Measurements from ENCODE around the gene AKR1C2. TPM values are rescaled to one million over a fixed set of nuclear protein-coding genes. Genes with fewer than 3 reads are reported as not detected.
A peak's percentile ranks its signal among the peaks of the same experiment; 100 is the strongest.
"Not testable (repeated sequence)": the region's sequence is repeated elsewhere in the genome, so short reads cannot be mapped to it uniquely, and the experiment has no call there.

Gene AKR1C2
- total and polyA plus RNA-seq, 4 donors = 44.7 to 121 (median 53.8) TPM

DNA sequence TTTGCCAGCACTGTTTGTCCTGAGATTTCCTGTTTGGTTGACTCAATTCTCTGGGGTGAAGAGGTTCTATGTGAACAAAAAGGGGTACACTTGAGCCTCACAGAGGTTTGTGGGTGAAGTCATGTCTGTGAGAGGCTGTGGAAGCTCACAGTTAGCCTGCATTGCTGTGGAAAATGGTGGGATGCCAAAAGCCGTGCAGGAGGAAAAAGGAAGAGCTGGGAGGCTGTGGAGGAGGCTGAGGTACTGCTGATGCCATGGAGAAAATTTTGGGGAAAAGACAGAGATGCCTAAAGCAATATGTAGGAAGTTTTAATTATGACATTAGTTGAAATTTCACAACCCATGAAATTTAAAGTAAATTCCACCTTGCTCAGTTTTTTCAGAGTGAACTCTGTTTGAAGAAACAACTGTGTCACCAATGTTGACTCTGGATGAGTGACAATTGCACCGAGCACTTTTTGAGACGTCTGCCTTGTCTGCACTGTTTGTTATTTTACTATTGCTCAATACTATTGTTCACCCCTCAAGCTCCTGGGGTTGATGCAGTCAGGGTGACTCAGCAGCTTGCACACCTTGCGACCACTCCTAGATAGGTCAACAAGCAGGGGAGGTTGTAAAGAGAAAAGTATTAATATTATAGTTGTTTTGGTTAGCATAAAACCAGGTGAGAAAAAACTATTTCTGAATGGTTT, 5.3 kb upstream of the AKR1C2 start:
- H3K9me3 ChIP-seq (ENCODE audit: control insufficient read depth, low read length); H3K36me3 ChIP-seq (ENCODE audit: control insufficient read depth in 1 of 2, insufficient read depth in 2 of 2, low read length in 1 of 2); H3K4me1 ChIP-seq (ENCODE audit: control insufficient read depth in 1 of 2, insufficient read depth in 2 of 2, low read length in 2 of 2); H3K27me3 ChIP-seq (ENCODE audit: control insufficient read depth in 1 of 2, insufficient read depth in 2 of 2, low read length in 1 of 2); ATAC-seq (ENCODE audit: low FRiP score); H3K27ac ChIP-seq (ENCODE audit: low read depth in 1 of 2, low read length in 2 of 2); H3K4me3 ChIP-seq (ENCODE audit: low read length in 2 of 2); DNase-seq; intact Hi-C loops (cut with DNase I): not testable (repeated sequence)
- 36 to 37% methylated on average over 4 of the region's 4 CpGs for WGBS, 2 donors

DNA sequence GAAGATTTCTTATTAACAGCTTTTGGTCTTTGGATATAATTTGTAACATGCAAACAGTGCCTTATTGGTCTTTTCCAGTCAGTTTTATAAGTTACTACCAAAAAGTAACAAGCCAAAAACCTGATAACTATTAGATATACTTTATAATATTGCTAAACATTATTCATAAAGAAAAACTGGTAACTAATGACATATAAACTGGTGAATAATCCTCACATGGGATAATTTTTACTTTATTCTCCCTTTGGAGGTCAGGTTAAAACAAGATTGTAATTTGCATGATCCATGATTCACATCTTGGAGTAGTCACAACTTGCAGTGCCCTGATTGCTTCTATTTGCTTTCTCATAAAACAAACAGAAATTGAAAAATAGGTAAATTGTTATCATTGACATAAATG, 844 bp upstream of the AKR1C2 start:
- intact Hi-C loops (cut with DNase I); H3K4me3 ChIP-seq (ENCODE audit: low read length in 2 of 2); H3K9me3 ChIP-seq (ENCODE audit: control insufficient read depth, low read length); H3K4me1 ChIP-seq (ENCODE audit: control insufficient read depth in 1 of 2, insufficient read depth in 2 of 2, low read length in 2 of 2); DNase-seq; H3K36me3 ChIP-seq (ENCODE audit: control insufficient read depth in 1 of 2, insufficient read depth in 2 of 2, low read length in 1 of 2); ATAC-seq (ENCODE audit: low FRiP score); H3K27me3 ChIP-seq (ENCODE audit: control insufficient read depth in 1 of 2, insufficient read depth in 2 of 2, low read length in 1 of 2); H3K27ac ChIP-seq (ENCODE audit: low read depth in 1 of 2, low read length in 2 of 2): not testable (repeated sequence)

- ATAC-seq (ENCODE audit: low FRiP score); H3K36me3 ChIP-seq (ENCODE audit: control insufficient read depth in 1 of 2, insufficient read depth in 2 of 2, low read length in 1 of 2); DNase-seq; H3K9me3 ChIP-seq (ENCODE audit: control insufficient read depth, low read length); H3K27me3 ChIP-seq (ENCODE audit: control insufficient read depth in 1 of 2, insufficient read depth in 2 of 2, low read length in 1 of 2); H3K4me3 ChIP-seq (ENCODE audit: low read length in 2 of 2); intact Hi-C loops (cut with DNase I); H3K4me1 ChIP-seq (ENCODE audit: control insufficient read depth in 1 of 2, insufficient read depth in 2 of 2, low read length in 2 of 2); H3K27ac ChIP-seq (ENCODE audit: low read depth in 1 of 2, low read length in 2 of 2): not testable (repeated sequence)
- 0% methylated on average over 1 of the region's 1 CpG for WGBS, 2 donors
These were observed 351 bp upstream of the AKR1C2 start for GRCh38 chr10:5004030-5004385.

- Histone ChIP-seq H3K36me3 (ENCODE audit: control insufficient read depth in 1 of 2, insufficient read depth in 2 of 2, low read length in 1 of 2) (no peaks in the 10 kb centered on the region), H3K9me3 (ENCODE audit: control insufficient read depth, low read length) (no peaks in the 10 kb centered on the region), H3K27ac (ENCODE audit: low read depth in 1 of 2, low read length in 2 of 2) (no peak overlapping the region), H3K27me3 (ENCODE audit: control insufficient read depth in 1 of 2, insufficient read depth in 2 of 2, low read length in 1 of 2) (no peaks in the 10 kb centered on the region), H3K4me1 (ENCODE audit: control insufficient read depth in 1 of 2, insufficient read depth in 2 of 2, low read length in 2 of 2) (no peaks in the 10 kb centered on the region), H3K4me3 (ENCODE audit: low read length in 2 of 2) (peak overlapping the region in 1 of 2 donors; percentile 8)
- intact Hi-C loops (cut with DNase I) = no loop called here
- DNase-seq (no peak), ATAC-seq (ENCODE audit: low FRiP score) (no peak)
- whole genome bisulfite sequencing, 2 donors = 86 to 88% methylated on average over 2 of the region's 2 CpGs
These were observed 1.5 kb downstream of the AKR1C2 start for GRCh38 chr10:5002013-5002727.

DNA sequence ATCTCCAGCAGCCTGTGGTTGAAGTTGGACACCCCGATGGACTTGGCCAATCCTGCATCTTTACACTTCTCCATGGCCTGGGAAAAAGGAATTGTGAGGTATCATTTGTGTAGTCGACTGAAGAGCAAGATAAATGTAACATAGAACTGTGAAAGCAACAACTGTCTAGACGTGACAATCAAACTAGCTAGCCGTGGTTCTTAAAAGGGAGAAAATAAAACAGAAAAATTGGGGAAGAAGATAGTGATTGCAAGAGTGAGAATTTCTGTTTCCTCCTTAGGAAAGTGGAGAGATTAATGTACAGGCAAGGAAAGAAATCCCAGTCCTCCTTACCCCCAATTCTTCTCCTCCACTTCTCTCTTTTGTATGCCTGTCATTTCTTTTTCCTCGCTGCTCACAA, 5.0 kb downstream of the AKR1C2 start:
- H3K27me3 ChIP-seq (ENCODE audit: control insufficient read depth in 1 of 2, insufficient read depth in 2 of 2, low read length in 1 of 2) = no peaks in the 10 kb centered on the region
- no peak for DNase-seq
- no peak overlapping the region for H3K4me3 ChIP-seq (ENCODE audit: low read length in 2 of 2)
- no peaks in the 10 kb centered on the region for H3K36me3 ChIP-seq (ENCODE audit: control insufficient read depth in 1 of 2, insufficient read depth in 2 of 2, low read length in 1 of 2)
- no peaks in the 10 kb centered on the region for H3K4me1 ChIP-seq (ENCODE audit: control insufficient read depth in 1 of 2, insufficient read depth in 2 of 2, low read length in 2 of 2)
- ATAC-seq (ENCODE audit: low FRiP score) = no peak
- intact Hi-C loops (cut with DNase I) = no loop called here
- no peak overlapping the region for H3K27ac ChIP-seq (ENCODE audit: low read depth in 1 of 2, low read length in 2 of 2)
- WGBS, 2 donors = 79 to 82% methylated on average over 5 of the region's 5 CpGs
- H3K9me3 ChIP-seq (ENCODE audit: control insufficient read depth, low read length) = no peaks in the 10 kb centered on the region

DNA sequence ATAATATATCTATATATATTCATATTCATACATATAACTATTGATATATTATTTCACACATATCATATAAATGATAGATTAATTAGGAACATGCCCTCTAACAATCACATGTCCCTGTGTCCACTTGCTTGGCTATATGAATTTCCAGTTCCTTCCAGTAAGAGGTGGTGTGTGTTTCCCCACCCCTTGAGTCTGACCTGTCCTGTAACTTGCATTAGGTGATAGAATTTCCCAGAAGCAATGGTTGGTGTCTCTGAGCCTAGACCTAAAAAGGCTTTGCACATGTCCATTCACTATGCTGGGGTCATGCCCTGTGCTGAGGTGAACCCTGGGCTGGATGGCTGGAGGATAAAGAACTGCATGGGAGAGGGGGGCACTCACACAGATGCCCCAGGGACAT, 9.4 kb downstream of the AKR1C2 start:
- DNase-seq; H3K4me1 ChIP-seq (ENCODE audit: control insufficient read depth in 1 of 2, insufficient read depth in 2 of 2, low read length in 2 of 2); H3K27ac ChIP-seq (ENCODE audit: low read depth in 1 of 2, low read length in 2 of 2); H3K36me3 ChIP-seq (ENCODE audit: control insufficient read depth in 1 of 2, insufficient read depth in 2 of 2, low read length in 1 of 2); H3K4me3 ChIP-seq (ENCODE audit: low read length in 2 of 2); H3K27me3 ChIP-seq (ENCODE audit: control insufficient read depth in 1 of 2, insufficient read depth in 2 of 2, low read length in 1 of 2); H3K9me3 ChIP-seq (ENCODE audit: control insufficient read depth, low read length); intact Hi-C loops (cut with DNase I); ATAC-seq (ENCODE audit: low FRiP score): not testable (repeated sequence)

- H3K36me3 ChIP-seq (ENCODE audit: control insufficient read depth in 1 of 2, insufficient read depth in 2 of 2, low read length in 1 of 2); intact Hi-C loops (cut with DNase I); H3K4me3 ChIP-seq (ENCODE audit: low read length in 2 of 2); H3K9me3 ChIP-seq (ENCODE audit: control insufficient read depth, low read length); DNase-seq; H3K27ac ChIP-seq (ENCODE audit: low read depth in 1 of 2, low read length in 2 of 2); H3K27me3 ChIP-seq (ENCODE audit: control insufficient read depth in 1 of 2, insufficient read depth in 2 of 2, low read length in 1 of 2); H3K4me1 ChIP-seq (ENCODE audit: control insufficient read depth in 1 of 2, insufficient read depth in 2 of 2, low read length in 2 of 2); ATAC-seq (ENCODE audit: low FRiP score): not testable (repeated sequence)
- WGBS, 2 donors = 92 to 94% methylated on average over 10 of the region's 10 CpGs
These were observed 11.1 kb downstream of the AKR1C2 start for GRCh38 chr10:4992564-4992963.

- H3K27ac ChIP-seq (ENCODE audit: low read depth in 1 of 2, low read length in 2 of 2); H3K4me1 ChIP-seq (ENCODE audit: control insufficient read depth in 1 of 2, insufficient read depth in 2 of 2, low read length in 2 of 2); intact Hi-C loops (cut with DNase I); H3K36me3 ChIP-seq (ENCODE audit: control insufficient read depth in 1 of 2, insufficient read depth in 2 of 2, low read length in 1 of 2); H3K27me3 ChIP-seq (ENCODE audit: control insufficient read depth in 1 of 2, insufficient read depth in 2 of 2, low read length in 1 of 2); H3K9me3 ChIP-seq (ENCODE audit: control insufficient read depth, low read length); H3K4me3 ChIP-seq (ENCODE audit: low read length in 2 of 2); ATAC-seq (ENCODE audit: low FRiP score); DNase-seq: not testable (repeated sequence)
- WGBS, 2 donors = 94 to 96% methylated on average over 3 of the region's 6 CpGs
These were observed 12.2 kb downstream of the AKR1C2 start for GRCh38 chr10:4991463-4991862.

GRCh38 chr10:4990217-4990616, 13.4 kb downstream of the AKR1C2 start:
- Histone ChIP-seq H3K9me3 (ENCODE audit: control insufficient read depth, low read length) (no peaks in the 10 kb centered on the region), H3K4me3 (ENCODE audit: low read length in 2 of 2) (no peak overlapping the region), H3K27me3 (ENCODE audit: control insufficient read depth in 1 of 2, insufficient read depth in 2 of 2, low read length in 1 of 2) (no peaks in the 10 kb centered on the region), H3K36me3 (ENCODE audit: control insufficient read depth in 1 of 2, insufficient read depth in 2 of 2, low read length in 1 of 2) (no peaks in the 10 kb centered on the region), H3K27ac (ENCODE audit: low read depth in 1 of 2, low read length in 2 of 2) (no peak overlapping the region), H3K4me1 (ENCODE audit: control insufficient read depth in 1 of 2, insufficient read depth in 2 of 2, low read length in 2 of 2) (no peaks in the 10 kb centered on the region)
- intact Hi-C loops (cut with DNase I) = no loop called here
- 95 to 97% methylated on average over 2 of the region's 2 CpGs for WGBS, 2 donors
- ATAC-seq (ENCODE audit: low FRiP score) = no peak
- DNase-seq = no peak
